K562 (cell line): ENCODE results near the gene IGF2R. TPM values are rescaled to one million over a fixed set of nuclear protein-coding genes. Genes with fewer than 3 reads are reported as not detected.

ENCODE experiments used
- ATAC-seq: fragments of 200-7000 bp; cut with Tn5 transposase; 3 replicates; pipeline ENCODE4 v1.9.1; 2020; ENCODE audit warnings: moderate library complexity
- BruUV-seq: library from RNA; stranded (reverse); fragments of 400-500 nt; replicated peaks from 2 replicates; lab custom pipeline; 2021; lab: Mats Ljungman, UMichigan
- CTCF ChIA-PET: fragments of 300-600 bp; formaldehyde crosslinking; extraction: SDS; loops from one replicate; lab custom pipeline; 2021; ENCODE audit warnings: low intra/inter-chr PET ratio; lab: Yijun Ruan, JAX
- POLR2A ChIA-PET: fragments of 300-600, 350-650 bp; sonication (Branson Sonifier 250); formaldehyde crosslinking; extraction: SDS; loops from one replicate; lab custom pipeline; 2021; ENCODE audit warnings: antibody characterized with exemption, inconsistent platforms; lab: Yijun Ruan, JAX
- DNase-seq, 4 experiments: peaks; one replicate each; pipeline versions ENCODE4 v3.0.0 to v3.0.0-alpha.2; 2011 to 2018; ENCODE audit warnings: low spot score in 3 of 4, mixed read lengths in 3 of 4; ENCODE audit errors: extremely low read depth in 1 of 4
- FAIRE-seq: peaks from 2 replicates; lab custom pipeline; 2011; peaks lifted over from hg19 to GRCh38; lab: Jason Lieb, UNC
- H2AFZ ChIP-seq: 2 replicates; pipeline ENCODE4 v1.6.0; 2011; ENCODE audit warnings: low read depth, low read length, control low read depth, inconsistent platforms
- H3K27ac ChIP-seq: fragments of 200-600 bp; 3 replicates; pipeline ENCODE4 v1.8.0; 2011; ENCODE audit warnings: low read depth, mild to moderate bottlenecking, control low read depth, inconsistent platforms, low read length, moderate library complexity, mixed read lengths; ENCODE audit errors: extremely low read depth
- H3K27me3 ChIP-seq, 2 experiments: fragments of 300-600 bp in 1 of 2; 2 replicates in 1 of 2; 3 replicates in 1 of 2; pipeline versions ENCODE4 v1.6.0 to v1.8.0; 2011; ENCODE audit warnings: inconsistent platforms in 2 of 2, low read length in 2 of 2, mild to moderate bottlenecking in 1 of 2, mixed read lengths in 1 of 2, moderate library complexity in 1 of 2; ENCODE audit not compliant: control insufficient read depth in 2 of 2, insufficient read depth in 2 of 2
- H3K36me3 ChIP-seq: fragments of 300-600 bp; 3 replicates; pipeline ENCODE4 v1.8.0; 2011; ENCODE audit warnings: mild to moderate bottlenecking, low read length, inconsistent platforms; ENCODE audit not compliant: control insufficient read depth, insufficient read depth
- H3K4me1 ChIP-seq, 2 experiments: fragments of 200-600 bp in 1 of 2; replicated peaks in 1 of 2; 2 replicates in 1 of 2; 3 replicates in 1 of 2; pipeline versions ENCODE4 v1.5.1 to v1.8.0; 2011; ENCODE audit warnings: inconsistent platforms in 2 of 2, low read length in 2 of 2, mild to moderate bottlenecking in 1 of 2, mixed read lengths in 1 of 2, moderate library complexity in 1 of 2; ENCODE audit not compliant: control insufficient read depth in 2 of 2, insufficient read depth in 2 of 2
- H3K4me2 ChIP-seq: 2 replicates; pipeline ENCODE4 v1.6.1; 2011; ENCODE audit warnings: low read length, control low read depth, inconsistent platforms, mixed read lengths; ENCODE audit not compliant: insufficient read depth
- H3K4me3 ChIP-seq: fragments of 200-600 bp; sonication (generic), shearing (Covaris generic); 2 replicates; pipeline ENCODE4 v1.5.1; 2016; ENCODE audit warnings: control low read depth, inconsistent platforms
- H3K79me2 ChIP-seq: fragments of 200-600 bp; 3 replicates; pipeline ENCODE4 v1.8.0; 2011; ENCODE audit warnings: low read length, inconsistent platforms; ENCODE audit not compliant: control insufficient read depth, insufficient read depth
- H3K9ac ChIP-seq, 2 experiments: 2 replicates each; pipeline versions ENCODE4 v1.6.0 to v1.6.1; 2011; ENCODE audit warnings: low read depth in 2 of 2, low read length in 2 of 2, control low read depth in 1 of 2, inconsistent platforms in 1 of 2, mild to moderate bottlenecking in 1 of 2, mixed read lengths in 1 of 2; ENCODE audit not compliant: insufficient read depth in 1 of 2
- H3K9me1 ChIP-seq: one replicate; pipeline ENCODE4 v1.6.0; 2011; ENCODE audit warnings: inconsistent platforms, mild to moderate bottlenecking, low read length, moderate library complexity; ENCODE audit not compliant: control insufficient read depth, insufficient read depth
- H3K9me3 ChIP-seq: replicated peaks from 2 replicates; pipeline ENCODE4 v1.5.1; 2011; ENCODE audit warnings: low read depth, low read length, inconsistent platforms; ENCODE audit not compliant: control insufficient read depth, insufficient read depth
- H4K20me1 ChIP-seq: replicated peaks from 2 replicates; pipeline ENCODE4 v1.6.1; 2011; ENCODE audit warnings: low read length, inconsistent platforms, mixed read lengths; ENCODE audit not compliant: control insufficient read depth, insufficient read depth
- ARID1B ChIP-seq: fragments of 450-650 bp; IDR thresholded peaks from 2 replicates; pipeline ENCODE4 v1.6.1; 2016; ENCODE audit warnings: antibody characterized with exemption, mild to moderate bottlenecking, inconsistent platforms
- MTA2 ChIP-seq: fragments of 450-650 bp; IDR thresholded peaks from 2 replicates; pipeline ENCODE4 v1.6.1; 2016; ENCODE audit warnings: low read depth
- SLC30A9 ChIP-seq: fragments of 250-450 bp; sonication (Bioruptor Pico); IDR thresholded peaks from 2 replicates; pipeline ENCODE4 v1.8.0; 2022; ENCODE audit warnings: mild to moderate bottlenecking, moderate library complexity
- TCF7 ChIP-seq: sonication (generic); IDR thresholded peaks from 2 replicates; pipeline ENCODE4 v1.6.1; 2016; ENCODE audit warnings: antibody characterized with exemption, borderline replicate concordance
- ZNF589 ChIP-seq: fragments of 200-800 bp; sonication (Bioruptor generic); IDR thresholded peaks from 2 replicates; pipeline ENCODE4 v1.6.1; 2016; ENCODE audit warnings: low read depth, missing genetic modification characterization, missing compliant biosample characterization
- ZNF707 ChIP-seq: fragments of 250-450 bp; sonication (Bioruptor Pico); conservative IDR thresholded peaks from 2 replicates; pipeline ENCODE4 v1.8.0; 2022; ENCODE audit warnings: inconsistent platforms, mild to moderate bottlenecking, moderate library complexity
- ZNF766 ChIP-seq: fragments of 200-800 bp; sonication (Bioruptor generic); conservative IDR thresholded peaks from 2 replicates; pipeline ENCODE4 v1.6.1; 2016; ENCODE audit warnings: missing genetic modification characterization, missing compliant biosample characterization
- WGBS: fragments of 100-300 bp; shearing (Covaris generic); methylation state at CpG from one replicate; pipeline ENCODE4 v1.1.6; 2016; ENCODE audit warnings: low coverage, mixed read lengths; ENCODE audit not compliant: insufficient coverage; ENCODE audit errors: missing lambda C conversion rate; 5-methylcytosine and 5-hydroxymethylcytosine counted together
- in situ Hi-C: fragments of 300-500 bp; cut with MboI; formaldehyde crosslinking; loops from 4 replicates; pipeline ENCODE4 v1.15.0; 2018; ENCODE audit warnings: inconsistent platforms, mixed read lengths
- intact Hi-C: fragments of 100-400 bp; cut with micrococcal nuclease; formaldehyde crosslinking; loops from 2 replicates; pipeline ENCODE4 v1.14.2; 2022
- polyA plus RNA-seq, 8 experiments: library from polyadenylated mRNA; depleted of rRNA in 4 of 8; stranded (reverse) in 5 of 8; unstranded in 3 of 8; fragments of >200 nt; fragmentation: Nextera tagmentation in 2 of 8; fragmentation: Illumina TruSeq in 1 of 8; extraction: Ambion mirVana in 2 of 8; extraction: Trizol in 1 of 8; gene quantifications; 2 replicates each; pipeline versions ENCODE4 v1.2.1 to v1.2.3, GENCODE V29; 2011 to 2014; ENCODE audit warnings: inconsistent platforms in 1 of 8, missing spikeins in 1 of 8
- total RNA-seq, 7 experiments: library from RNA; depleted of rRNA in 6 of 7; stranded (reverse); fragments of >200 nt in 6 of 7; fragmentation: Illumina TruSeq in 2 of 7; extraction: Trizol in 2 of 7; gene quantifications; 2 replicates each; pipeline versions ENCODE4 v1.2.1 to v1.2.3, GENCODE V29; 2011 to 2021; ENCODE audit warnings: low replicate concordance in 1 of 7
- TF ChIP-seq, protein P1 (sequence below): fragments of 450-650 bp; IDR thresholded peaks from 2 replicates; pipeline ENCODE4 v1.6.1; 2016; ENCODE audit warnings: mild to moderate bottlenecking
- TF ChIP-seq, protein P2 (sequence below): fragments of 250-450 bp; sonication (Bioruptor Pico); IDR thresholded peaks from 2 replicates; pipeline ENCODE4 v1.6.1; 2021; ENCODE audit warnings: mild to moderate bottlenecking

IGF2R gene
- total and polyA plus RNA-seq, 9 of the 15 experiments (the other 6 are each of a cell fraction or from before 2014, with no cell fraction given), result 3.5 to 92.3 (median 34.5) TPM

DNA sequence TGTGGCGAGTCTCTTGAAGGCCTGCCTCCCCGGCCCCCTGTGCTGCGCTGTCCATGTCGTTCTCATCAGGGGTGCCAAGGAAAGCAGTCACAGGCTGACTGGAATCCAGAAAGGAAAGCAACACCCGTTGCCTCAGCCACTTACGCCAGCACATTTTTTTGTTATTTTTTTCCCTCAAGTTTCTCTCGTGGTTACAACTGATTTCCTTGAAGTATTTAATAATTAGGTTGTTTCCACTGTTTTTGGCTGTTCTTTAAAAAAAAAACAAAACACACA is 134.9 kb downstream of the IGF2R start:
- POLR2A ChIA-PET, result no interaction called here
- in situ Hi-C loops, result no loop called here
- CTCF ChIA-PET, result no interaction called here
- Histone ChIP-seq H3K36me3 (peaks cover 69% of the 10 kb centered on the region), H3K4me1 (peaks cover 32% of the 10 kb centered on the region in 2 experiments), H3K27ac (no peak overlapping the region), H3K4me3 (no peak overlapping the region), H3K9me3 (no peaks in the 10 kb centered on the region), H3K27me3 (no peaks in the 10 kb centered on the region; a peak in 1 of 5 replicates), H3K4me2 (no peak overlapping the region), H3K9me1 (peaks cover 9% of the 10 kb centered on the region), H4K20me1 (peaks cover 25% of the 10 kb centered on the region), H3K9ac (no peak overlapping the region), H2AFZ (no peak overlapping the region), H3K79me2 (peaks cover 10% of the 10 kb centered on the region; the same call in 2 of the 3 replicates)
- DNase-seq (no peak), ATAC-seq (no peak), FAIRE-seq (no peak)
- intact Hi-C loops, result loop anchor here (1.0 to 5.0 kb wide), 3 partner anchors 15 to 411 kb away; partner anchors contain the start of gene SOD2
- WGBS, result 96% methylated on average over 7 of the region's 7 CpGs
- TF ChIP-seq ZNF707 (CRISPR knock-in tag), result no peak
- TF ChIP-seq SLC30A9 (CRISPR knock-in tag), result no peak
- TF ChIP-seq MTA2, result no peak
- no peak for TF ChIP-seq ZNF766 (CRISPR knock-in tag)
- TF ChIP-seq, protein P1, sequence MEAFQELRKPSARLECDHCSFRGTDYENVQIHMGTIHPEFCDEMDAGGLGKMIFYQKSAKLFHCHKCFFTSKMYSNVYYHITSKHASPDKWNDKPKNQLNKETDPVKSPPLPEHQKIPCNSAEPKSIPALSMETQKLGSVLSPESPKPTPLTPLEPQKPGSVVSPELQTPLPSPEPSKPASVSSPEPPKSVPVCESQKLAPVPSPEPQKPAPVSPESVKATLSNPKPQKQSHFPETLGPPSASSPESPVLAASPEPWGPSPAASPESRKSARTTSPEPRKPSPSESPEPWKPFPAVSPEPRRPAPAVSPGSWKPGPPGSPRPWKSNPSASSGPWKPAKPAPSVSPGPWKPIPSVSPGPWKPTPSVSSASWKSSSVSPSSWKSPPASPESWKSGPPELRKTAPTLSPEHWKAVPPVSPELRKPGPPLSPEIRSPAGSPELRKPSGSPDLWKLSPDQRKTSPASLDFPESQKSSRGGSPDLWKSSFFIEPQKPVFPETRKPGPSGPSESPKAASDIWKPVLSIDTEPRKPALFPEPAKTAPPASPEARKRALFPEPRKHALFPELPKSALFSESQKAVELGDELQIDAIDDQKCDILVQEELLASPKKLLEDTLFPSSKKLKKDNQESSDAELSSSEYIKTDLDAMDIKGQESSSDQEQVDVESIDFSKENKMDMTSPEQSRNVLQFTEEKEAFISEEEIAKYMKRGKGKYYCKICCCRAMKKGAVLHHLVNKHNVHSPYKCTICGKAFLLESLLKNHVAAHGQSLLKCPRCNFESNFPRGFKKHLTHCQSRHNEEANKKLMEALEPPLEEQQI, result no peak
- TF ChIP-seq ZNF589 (CRISPR knock-in tag), result no peak
- no peak for TF ChIP-seq ARID1B
- TF ChIP-seq TCF7, result no peak
- TF ChIP-seq, protein P2, sequence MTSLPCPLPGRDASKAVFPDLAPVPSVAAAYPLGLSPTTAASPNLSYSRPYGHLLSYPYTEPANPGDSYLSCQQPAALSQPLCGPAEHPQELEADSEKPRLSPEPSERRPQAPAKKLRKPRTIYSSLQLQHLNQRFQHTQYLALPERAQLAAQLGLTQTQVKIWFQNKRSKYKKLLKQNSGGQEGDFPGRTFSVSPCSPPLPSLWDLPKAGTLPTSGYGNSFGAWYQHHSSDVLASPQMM (CRISPR knock-in tag), result no peak
- no TSS peak for BruUV-seq
